ENCODE data around the gene FAM117B.

The FAM117B gene

DNA sequence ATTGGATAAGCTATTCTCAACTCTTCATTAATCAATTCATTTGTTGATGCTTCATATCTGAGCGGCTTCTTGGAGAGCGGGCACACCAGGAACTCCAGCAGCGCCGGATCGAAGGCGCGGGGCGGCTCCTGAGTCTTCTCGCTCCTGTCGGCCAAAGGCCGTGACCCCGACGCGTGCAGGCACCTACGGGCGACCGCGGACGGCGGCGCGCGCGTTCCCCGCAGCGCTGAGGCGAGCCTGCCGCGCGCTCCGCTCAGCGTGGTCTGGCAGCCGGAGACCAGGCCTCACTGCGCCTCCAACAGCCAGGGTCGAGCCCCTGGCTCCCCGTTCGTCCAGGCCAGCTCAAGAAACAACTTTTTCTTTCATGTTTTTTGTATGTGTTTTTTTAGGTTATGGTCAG lies 139.3 kb downstream of the FAM117B start:
- TF ChIP-seq EZH2 (IDR thresholded peaks at IDR 0.05; ENCODE audit: borderline replicate concordance, low read depth, low read length, severe bottlenecking): no peak
- TF ChIP-seq, protein P1, sequence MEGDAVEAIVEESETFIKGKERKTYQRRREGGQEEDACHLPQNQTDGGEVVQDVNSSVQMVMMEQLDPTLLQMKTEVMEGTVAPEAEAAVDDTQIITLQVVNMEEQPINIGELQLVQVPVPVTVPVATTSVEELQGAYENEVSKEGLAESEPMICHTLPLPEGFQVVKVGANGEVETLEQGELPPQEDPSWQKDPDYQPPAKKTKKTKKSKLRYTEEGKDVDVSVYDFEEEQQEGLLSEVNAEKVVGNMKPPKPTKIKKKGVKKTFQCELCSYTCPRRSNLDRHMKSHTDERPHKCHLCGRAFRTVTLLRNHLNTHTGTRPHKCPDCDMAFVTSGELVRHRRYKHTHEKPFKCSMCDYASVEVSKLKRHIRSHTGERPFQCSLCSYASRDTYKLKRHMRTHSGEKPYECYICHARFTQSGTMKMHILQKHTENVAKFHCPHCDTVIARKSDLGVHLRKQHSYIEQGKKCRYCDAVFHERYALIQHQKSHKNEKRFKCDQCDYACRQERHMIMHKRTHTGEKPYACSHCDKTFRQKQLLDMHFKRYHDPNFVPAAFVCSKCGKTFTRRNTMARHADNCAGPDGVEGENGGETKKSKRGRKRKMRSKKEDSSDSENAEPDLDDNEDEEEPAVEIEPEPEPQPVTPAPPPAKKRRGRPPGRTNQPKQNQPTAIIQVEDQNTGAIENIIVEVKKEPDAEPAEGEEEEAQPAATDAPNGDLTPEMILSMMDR (IDR thresholded peaks at IDR 0.05; ENCODE audit: borderline replicate concordance, extremely low read depth, low read length, poor library complexity, severe bottlenecking): no peak
- Histone ChIP-seq H4K20me1 (ENCODE audit: insufficient read depth, low read length) (no peaks in the 10 kb centered on the region), H3K27ac (ENCODE audit: low read length) (no peak overlapping the region), H3K79me2 (ENCODE audit: insufficient read depth, low read length) (no peaks in the 10 kb centered on the region), H3K36me3 (ENCODE audit: insufficient read depth, low read length) (peaks cover 20% of the 10 kb centered on the region), H3K9ac (ENCODE audit: low read depth, low read length) (no peak overlapping the region), H3K27me3 (ENCODE audit: insufficient read depth, low read length, poor library complexity) (no peaks in the 10 kb centered on the region), H2AFZ (ENCODE audit: low read depth, low read length) (no peak overlapping the region), H3K9me3 (ENCODE audit: insufficient read depth, low read length, severe bottlenecking) (no peaks in the 10 kb centered on the region), H3K4me2 (ENCODE audit: insufficient read depth, low read length) (no peak overlapping the region), H3K4me1 (ENCODE audit: insufficient read depth, low read length) (no peaks in the 10 kb centered on the region), H3K4me3 (ENCODE audit: low read depth in 1 of 2, low read length in 2 of 2) (no peak overlapping the region)
- DNase-seq (no peak), ATAC-seq (ENCODE audit: insufficient read depth, low read depth) (no peak)

DNA sequence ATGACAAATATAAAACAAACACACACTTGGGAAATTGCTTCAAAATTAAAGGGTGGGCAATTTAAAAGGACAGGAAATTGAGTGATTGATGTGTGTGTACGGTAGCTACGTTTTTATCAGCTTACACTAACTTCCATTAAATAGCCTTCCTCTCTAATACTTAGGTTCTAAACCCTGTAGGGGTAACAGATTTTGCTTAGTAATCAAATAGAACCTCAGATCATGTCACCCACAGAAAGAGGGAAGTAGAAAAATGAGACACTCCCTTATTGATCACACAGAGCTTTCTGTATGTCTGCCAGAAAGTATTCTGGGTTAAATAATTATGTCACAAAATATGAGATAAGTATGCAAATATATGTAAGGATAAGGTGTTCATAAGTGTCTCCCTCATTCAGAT lies 143.4 kb downstream of the FAM117B start:
- Histone ChIP-seq H3K4me2 (ENCODE audit: insufficient read depth, low read length) (no peak overlapping the region), H3K27ac (ENCODE audit: low read length) (no peak overlapping the region), H2AFZ (ENCODE audit: low read depth, low read length) (no peak overlapping the region), H3K4me1 (ENCODE audit: insufficient read depth, low read length) (no peaks in the 10 kb centered on the region), H3K27me3 (ENCODE audit: insufficient read depth, low read length, poor library complexity) (no peaks in the 10 kb centered on the region), H3K9ac (ENCODE audit: low read depth, low read length) (no peak overlapping the region), H3K36me3 (ENCODE audit: insufficient read depth, low read length) (peaks cover 32% of the 10 kb centered on the region), H3K79me2 (ENCODE audit: insufficient read depth, low read length) (no peaks in the 10 kb centered on the region), H3K4me3 (ENCODE audit: low read depth in 1 of 2, low read length in 2 of 2) (no peak overlapping the region), H3K9me3 (ENCODE audit: insufficient read depth, low read length, severe bottlenecking) (no peaks in the 10 kb centered on the region), H4K20me1 (ENCODE audit: insufficient read depth, low read length) (no peaks in the 10 kb centered on the region)
- DNase-seq (no peak), ATAC-seq (ENCODE audit: insufficient read depth, low read depth) (no peak)
- TF ChIP-seq, protein P1 (IDR thresholded peaks at IDR 0.05; ENCODE audit: borderline replicate concordance, extremely low read depth, low read length, poor library complexity, severe bottlenecking): no peak
- TF ChIP-seq EZH2 (IDR thresholded peaks at IDR 0.05; ENCODE audit: borderline replicate concordance, low read depth, low read length, severe bottlenecking): no peak

DNA sequence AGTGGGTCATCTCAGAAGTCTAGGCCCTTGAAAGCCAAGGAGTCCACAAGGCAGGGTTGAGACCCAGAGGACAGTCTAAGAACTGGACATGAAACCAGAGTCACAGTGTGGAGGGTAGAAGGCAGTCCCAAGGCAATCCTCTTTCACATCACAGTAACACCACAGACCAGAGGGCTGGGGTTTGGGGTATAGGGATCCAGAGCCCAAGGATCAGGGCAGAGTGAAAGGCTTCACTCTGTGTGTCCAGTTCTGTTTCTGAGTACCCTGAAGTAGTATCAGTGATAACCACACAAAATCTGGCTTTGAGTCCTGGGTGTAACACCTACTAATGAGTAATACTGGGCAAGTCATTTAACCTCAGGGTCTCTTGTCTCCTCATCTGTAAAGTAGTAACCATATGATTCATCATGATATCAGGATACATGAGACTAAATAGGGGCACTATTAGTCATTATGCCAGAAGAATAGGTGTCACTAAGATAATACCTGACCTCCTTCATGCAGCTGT lies 145.8 kb downstream of the FAM117B start:
- Histone ChIP-seq H2AFZ (ENCODE audit: low read depth, low read length) (no peak overlapping the region), H3K27ac (ENCODE audit: low read length) (no peak overlapping the region), H4K20me1 (ENCODE audit: insufficient read depth, low read length) (no peaks in the 10 kb centered on the region), H3K4me2 (ENCODE audit: insufficient read depth, low read length) (no peak overlapping the region), H3K27me3 (ENCODE audit: insufficient read depth, low read length, poor library complexity) (no peaks in the 10 kb centered on the region), H3K36me3 (ENCODE audit: insufficient read depth, low read length) (peaks cover 26% of the 10 kb centered on the region), H3K4me3 (ENCODE audit: low read depth in 1 of 2, low read length in 2 of 2) (no peak overlapping the region), H3K9ac (ENCODE audit: low read depth, low read length) (no peak overlapping the region), H3K4me1 (ENCODE audit: insufficient read depth, low read length) (no peaks in the 10 kb centered on the region), H3K9me3 (ENCODE audit: insufficient read depth, low read length, severe bottlenecking) (no peaks in the 10 kb centered on the region), H3K79me2 (ENCODE audit: insufficient read depth, low read length) (no peaks in the 10 kb centered on the region)
- no peak for TF ChIP-seq EZH2 (IDR thresholded peaks at IDR 0.05; ENCODE audit: borderline replicate concordance, low read depth, low read length, severe bottlenecking)
- TF ChIP-seq, protein P1 (IDR thresholded peaks at IDR 0.05; ENCODE audit: borderline replicate concordance, extremely low read depth, low read length, poor library complexity, severe bottlenecking): no peak
- DNase-seq (no peak), ATAC-seq (ENCODE audit: insufficient read depth, low read depth) (no peak)
